ENCODE data around the gene TRIM45.

DNA sequence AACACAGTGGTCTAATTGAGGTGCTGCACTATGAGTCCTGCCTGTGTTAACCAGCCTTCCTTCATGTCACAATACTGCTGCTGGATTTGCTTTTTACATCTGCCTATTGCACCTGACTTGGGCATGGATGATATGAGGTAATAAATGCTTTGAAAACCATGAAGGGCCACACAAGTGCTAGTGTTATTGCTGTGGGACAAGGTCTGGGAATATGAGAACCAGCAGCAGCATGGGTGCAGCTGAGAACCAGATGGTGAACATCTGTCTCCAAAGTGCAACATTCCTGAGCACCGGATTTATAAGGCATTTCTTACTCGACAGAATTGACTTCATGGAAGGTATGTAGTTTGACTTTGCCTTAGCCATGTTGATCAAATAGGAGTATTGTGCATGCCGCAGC, 16.6 kb downstream of the TRIM45 start:
- TF ChIP-seq, protein P1, sequence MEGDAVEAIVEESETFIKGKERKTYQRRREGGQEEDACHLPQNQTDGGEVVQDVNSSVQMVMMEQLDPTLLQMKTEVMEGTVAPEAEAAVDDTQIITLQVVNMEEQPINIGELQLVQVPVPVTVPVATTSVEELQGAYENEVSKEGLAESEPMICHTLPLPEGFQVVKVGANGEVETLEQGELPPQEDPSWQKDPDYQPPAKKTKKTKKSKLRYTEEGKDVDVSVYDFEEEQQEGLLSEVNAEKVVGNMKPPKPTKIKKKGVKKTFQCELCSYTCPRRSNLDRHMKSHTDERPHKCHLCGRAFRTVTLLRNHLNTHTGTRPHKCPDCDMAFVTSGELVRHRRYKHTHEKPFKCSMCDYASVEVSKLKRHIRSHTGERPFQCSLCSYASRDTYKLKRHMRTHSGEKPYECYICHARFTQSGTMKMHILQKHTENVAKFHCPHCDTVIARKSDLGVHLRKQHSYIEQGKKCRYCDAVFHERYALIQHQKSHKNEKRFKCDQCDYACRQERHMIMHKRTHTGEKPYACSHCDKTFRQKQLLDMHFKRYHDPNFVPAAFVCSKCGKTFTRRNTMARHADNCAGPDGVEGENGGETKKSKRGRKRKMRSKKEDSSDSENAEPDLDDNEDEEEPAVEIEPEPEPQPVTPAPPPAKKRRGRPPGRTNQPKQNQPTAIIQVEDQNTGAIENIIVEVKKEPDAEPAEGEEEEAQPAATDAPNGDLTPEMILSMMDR (IDR thresholded peaks at IDR 0.05; ENCODE audit: insufficient read depth, low read length, poor library complexity, severe bottlenecking) = no peak
- TF ChIP-seq EZH2phosphoT487 (conservative IDR thresholded peaks at IDR 0.05; ENCODE audit: low read length) = no peak

Data from SU-DHL-6 (cell line).